Stimulated activated CD4-positive, alpha-beta T cell treated with anti-CD3 and anti-CD28 coated beads, Interleukin-15, amount 100 ng/mL, for 1 hour (primary cell): Measurements from ENCODE around the gene GRIP2.

Source experiments
- DNase-seq, 2 donors: peaks; one replicate each; pipeline ENCODE4 v3.0.0-alpha.2; 2020; ENCODE audit warnings: low read depth in 1 of 2, low spot score in 1 of 2

The GRIP2 gene

DNA sequence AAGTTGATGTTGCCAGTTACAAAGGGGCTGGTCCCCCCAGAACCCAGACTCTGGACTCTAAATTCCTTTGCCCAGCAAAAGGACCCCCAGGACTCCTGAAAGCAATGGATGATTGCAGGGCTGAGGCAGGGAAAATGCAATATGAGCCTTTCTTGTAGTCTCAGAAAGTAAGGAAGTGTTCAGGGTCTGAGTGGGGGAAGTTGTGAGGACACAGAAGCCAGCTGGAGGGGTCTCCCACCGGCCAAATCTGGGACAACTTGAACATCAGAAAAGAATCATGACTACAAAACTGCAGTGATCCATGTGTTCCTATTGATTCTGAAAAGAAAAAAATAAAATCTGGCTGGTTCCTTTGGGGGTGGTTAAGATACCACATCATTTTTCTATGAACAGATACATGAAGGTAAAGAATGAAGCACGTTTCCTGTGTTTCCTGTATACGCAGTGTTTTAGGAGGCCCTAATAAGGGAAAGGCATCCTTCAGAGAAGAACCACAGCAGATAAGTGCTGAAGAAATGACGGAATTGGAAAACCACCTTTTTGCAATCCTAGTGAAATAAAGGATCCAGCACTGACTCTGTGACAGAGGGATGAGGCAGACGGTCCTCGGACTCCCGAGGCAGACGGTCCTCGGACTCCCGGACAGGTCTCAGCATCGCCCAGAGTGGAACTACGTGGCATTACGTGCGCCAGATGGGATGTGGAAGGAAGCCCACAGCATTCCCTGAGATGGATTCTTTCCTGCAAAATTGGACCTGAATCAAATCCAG lies 22.2 kb upstream of the GRIP2 start:
- DNase-seq = no peak

DNA sequence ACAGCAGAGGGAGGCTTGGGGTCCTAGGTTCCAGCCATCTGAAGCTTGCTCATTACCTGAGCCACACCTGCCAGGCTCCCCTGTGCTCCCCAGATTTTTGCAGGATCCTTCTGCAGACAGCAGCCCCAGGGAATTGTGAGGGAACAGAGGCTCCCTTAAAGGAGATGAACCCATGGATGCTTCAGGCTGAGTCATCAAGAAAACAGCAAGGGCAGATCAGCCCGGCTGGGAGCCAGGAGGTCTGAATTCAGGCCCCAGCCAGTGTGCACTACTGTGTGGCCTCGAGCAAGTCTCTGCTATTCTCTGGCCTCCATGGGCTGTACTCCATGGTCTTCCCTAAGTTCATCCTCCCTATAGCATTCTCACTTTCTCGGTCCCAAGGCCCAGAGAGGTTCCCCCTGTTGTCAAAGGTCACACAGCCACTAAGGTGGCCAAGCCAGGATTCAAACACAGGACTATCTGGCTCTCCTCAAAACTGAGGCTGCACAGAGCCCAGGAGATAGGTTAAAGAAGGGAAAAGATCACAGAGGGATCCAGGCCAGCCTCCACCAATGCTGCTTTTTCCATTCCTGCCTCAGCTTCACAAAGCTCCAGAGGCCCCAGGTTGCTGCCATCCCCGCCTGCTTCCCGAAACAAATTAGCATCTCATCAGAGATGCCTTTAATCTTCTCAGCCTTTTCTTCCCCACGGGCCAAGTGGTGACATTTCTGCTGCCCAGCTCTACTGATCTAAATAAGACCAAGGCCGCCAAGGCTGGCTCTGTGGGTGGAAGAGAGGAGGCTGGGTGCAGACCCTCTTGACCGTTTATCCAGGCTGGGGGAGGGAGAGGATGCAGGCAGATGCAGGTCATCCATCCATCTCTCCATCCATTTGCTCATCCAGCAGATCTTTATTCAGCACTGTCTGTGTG lies 21.2 kb upstream of the GRIP2 start:
- no peak for DNase-seq

DNA sequence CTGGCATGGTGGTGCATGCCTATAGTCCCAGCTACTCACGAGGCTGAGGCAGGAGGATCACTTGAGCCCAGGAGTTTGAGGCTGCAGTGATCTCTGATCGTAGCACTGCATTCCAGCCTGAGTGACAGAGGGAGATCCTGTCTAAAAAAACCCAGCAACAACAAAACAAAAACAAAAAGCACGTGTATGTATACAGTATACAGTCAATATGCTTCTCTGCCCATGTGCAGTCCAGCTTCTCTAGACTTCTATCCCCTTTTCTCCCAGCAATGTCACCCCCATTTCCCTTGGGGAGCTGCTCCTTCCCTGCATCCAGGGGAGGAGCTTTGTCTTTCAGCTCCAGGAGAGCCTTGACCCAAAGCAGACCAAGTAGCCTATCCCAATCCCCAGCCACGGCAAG lies 20.0 kb upstream of the GRIP2 start:
- no peak for DNase-seq

DNA sequence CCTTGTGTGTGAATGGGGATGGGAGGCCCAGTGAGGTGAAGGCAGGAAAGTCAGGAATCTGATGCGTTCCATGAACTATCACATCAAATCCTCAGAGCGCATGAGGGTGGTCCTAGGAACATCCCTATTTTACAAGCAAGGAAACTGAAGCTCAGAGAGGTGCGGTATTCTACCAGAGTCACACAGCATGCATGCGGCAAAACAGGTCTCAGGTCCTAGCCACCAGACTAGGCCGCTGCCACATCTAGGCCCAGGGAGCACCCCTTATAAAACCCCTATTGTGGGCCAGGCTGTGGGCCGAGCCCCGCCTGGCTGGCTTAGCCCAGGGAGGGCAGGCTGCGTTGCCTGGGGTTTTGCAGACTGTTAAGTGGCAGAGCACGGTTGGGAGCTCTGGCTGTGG lies 17.9 kb upstream of the GRIP2 start:
- DNase-seq = no peak

DNA sequence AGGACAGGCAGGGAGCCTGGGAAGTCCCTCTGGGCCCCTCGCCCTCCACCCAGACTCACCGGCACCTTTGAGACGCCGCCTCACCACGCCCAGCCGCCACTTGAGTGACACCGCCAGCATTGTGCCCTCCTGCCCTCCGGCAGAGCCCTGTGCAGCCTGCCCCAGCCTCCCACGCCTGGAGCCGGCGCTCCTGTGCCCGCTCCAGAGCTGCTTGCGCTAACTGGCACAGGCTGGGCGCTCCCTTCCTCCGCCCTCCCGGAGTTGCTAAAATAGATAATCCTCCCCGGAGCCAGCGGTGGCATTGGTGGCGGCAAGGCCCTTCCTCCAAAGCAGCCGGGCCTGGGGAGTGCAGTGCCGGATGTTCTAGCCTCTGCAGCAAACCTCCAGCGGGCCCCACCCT lies 15.7 kb upstream of the GRIP2 start:
- no peak for DNase-seq

DNA sequence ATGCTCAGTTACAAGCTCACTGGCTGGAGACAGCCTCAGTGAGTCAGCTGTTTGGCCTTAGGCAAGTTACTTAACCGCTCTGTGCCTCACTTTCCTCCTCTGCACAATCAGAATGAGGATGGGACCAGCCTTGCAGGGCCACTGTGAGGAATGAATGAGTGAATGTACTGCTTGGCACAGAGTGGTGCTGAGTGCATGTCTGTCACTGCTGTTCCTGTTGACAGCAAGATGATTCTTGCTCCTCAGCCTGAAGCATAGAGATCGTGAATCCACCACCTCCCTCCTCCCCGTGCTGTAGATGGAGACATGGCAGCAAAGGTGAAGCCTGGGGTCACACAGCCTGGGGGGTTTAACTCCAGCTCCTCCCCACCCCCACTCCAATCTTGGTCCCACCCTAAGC lies 14.6 kb upstream of the GRIP2 start:
- DNase-seq = no peak

DNA sequence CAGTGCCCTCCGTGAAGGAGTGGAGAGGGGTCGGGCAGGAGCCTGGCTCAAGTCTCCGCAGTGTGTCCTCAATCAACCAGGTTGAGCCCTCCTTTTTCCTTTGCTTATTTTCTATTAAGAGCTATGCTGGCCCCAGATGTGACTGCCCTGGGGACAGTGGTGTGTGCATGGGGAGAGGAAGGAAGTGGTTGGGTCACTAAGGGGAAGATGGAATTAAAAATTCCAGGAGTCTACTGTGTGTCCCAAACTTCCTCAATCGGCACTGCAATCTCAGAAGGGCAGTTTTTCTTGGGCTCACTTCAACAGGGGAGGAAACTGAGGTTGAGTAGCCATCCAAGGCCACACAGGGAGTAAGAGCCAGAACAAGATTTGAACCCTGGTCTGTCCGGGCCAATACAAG lies 13.7 kb upstream of the GRIP2 start:
- no peak for DNase-seq

DNA sequence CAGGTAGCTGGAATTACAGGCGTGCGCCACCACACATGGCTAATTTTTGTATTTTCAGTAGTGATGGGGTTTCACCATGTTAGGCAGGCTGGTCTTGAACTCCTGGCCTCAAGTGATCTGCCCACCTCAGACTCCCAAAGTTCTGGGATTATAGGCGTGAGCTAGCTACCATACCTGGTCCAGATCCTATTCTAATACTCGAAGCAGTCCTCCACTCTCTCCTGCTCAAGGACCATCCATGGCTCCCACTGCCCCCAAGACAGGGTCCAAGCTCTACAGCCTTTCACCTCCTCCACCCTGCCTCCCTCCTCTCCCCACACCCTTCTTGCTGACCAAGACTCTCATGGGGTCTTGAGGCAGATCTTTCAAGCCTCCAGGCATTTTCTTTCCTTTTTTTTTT lies 12.6 kb upstream of the GRIP2 start:
- no peak for DNase-seq

DNA sequence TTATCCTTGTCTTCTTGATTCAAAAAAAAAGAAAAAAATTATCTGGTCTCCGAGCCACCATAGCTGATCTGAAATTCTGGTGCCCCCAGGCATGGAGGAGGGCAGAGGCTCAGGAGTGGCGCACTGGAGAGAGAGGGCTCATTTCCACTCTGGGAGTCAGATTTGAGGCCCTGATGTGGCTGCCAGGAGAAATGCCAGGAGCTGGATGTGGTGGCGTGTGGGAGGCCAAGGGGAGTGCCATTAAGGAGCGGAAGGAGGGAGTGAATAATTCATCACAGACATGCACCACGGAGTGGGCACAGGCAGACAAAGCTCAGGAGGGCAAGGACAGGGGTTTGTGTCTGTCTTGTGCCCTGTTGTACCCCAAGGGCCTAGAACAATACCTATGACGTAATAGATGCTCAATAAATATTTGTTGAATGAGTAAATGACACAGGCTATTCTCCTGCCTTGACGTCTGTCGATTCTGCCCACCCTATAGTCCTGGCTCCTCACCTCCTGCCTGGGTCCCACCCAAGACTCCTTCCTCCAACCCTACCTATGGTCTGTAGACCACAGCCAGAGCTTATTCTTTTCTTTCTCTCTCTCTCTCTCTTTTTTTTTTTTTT lies 12.0 kb upstream of the GRIP2 start:
- DNase-seq = no peak

DNA sequence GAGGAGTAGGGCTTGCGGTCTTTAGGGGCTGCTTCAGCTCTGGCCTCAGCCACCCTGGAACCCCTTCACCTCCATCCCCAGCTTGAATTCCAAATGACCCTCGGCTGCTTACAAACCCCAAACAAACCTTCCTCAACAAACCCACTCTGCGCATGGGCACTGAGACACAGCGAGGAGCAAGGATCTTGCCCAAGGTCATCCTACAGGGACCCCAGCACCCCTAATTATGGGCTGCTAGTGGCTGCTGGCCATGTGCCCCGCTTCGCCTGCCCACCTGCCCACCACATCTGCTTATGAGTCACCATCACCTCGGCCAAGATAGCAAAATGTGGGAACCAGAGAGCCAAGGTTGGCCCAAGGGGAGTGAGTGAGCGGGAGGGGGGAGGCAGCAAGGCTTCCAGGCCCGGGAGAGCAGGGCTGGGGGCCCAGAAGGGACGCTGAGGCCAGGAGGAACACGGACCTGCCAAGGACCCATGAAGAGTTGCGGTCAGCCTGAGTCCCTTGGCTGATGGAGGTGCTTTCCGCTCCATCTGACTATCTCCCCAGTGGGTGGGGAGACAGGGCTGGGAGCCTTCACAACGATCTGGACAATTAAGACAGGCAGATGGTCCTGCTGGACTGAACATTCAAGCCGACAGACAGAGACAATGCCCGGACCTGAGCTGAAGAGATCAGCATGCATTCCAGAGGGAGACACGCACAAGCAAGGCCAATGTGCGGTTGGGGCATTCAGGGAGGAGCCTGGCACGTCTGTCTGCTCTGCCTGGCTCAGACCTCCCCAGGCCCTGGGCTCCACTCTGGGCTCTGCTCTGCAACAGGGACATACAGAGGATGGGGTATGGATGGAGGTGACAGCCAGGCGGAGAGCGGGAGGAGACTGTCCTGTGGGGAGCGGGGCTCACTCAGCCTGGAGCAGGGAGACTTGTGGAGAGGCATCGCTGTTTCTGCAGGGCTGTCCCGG lies 10.8 kb upstream of the GRIP2 start:
- no peak for DNase-seq

DNA sequence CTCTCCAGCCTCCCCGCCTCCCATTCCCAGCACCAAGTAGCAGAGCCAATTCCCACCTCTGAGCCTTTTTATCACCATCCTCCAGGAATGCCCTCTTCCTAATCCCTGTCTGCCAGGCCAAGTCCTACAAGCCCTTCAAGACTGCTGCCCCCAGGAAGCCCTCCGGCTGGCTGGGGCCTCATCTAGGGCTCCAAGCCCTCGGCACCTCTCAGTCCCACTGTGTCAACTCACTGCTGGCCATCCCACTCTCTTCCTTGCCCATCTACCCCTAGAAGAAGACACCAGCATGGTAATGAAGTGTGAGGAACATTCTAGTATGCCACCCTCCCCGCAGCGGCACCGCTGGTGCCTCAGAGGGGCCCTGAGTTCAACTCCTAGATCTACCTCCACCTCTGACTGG lies 10.0 kb upstream of the GRIP2 start:
- DNase-seq = no peak

DNA sequence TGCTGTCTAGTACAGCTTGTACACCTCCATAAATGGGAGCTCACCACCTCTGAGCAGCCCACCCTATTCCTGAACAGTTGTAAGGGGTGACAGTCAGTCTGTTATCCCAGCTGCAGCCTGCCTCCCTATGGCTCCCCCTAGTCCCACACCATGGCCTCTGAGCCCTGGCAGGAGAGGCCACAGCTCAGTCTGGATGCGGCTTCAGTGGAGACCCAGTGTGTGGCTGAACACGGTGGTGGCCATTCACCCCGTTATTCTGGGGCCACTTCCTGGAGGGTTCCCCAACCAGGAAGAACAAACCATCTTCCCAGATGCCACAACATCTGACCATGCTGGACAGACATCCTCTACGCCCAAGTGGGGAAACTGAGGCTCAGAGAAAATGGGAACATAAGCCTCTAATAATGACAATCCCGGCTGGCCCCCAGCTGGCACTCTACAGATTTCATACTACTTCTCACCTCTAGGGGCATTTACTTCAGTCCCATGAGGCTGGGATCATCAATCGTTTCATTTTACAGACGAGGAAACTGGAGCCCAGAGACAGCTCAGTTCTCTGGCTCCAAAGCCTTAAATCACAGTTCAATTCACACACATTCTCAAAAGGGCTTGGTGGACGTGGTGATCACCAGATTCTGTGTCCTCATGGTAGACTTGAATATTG lies 9.2 kb upstream of the GRIP2 start:
- no peak for DNase-seq

DNA sequence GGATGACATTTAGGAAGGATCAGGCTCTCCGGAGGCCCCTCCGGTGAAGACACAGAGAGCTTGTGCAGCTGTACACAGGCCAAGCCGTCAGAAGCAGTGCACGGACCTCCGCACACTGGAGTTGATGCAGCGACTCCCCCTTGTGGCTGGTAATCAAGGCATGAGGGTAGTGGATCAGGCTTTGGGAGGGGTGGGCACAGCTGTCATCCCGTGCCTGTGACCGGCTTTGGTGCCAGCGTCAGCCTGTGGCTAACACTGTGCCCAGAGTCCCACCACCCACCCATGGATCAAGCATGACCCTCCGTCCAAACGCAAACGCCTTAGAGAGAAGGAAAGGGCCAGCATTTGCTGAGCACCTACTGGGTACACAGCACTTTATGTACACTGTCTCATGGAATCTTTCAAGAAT lies 8.2 kb upstream of the GRIP2 start:
- no peak for DNase-seq

DNA sequence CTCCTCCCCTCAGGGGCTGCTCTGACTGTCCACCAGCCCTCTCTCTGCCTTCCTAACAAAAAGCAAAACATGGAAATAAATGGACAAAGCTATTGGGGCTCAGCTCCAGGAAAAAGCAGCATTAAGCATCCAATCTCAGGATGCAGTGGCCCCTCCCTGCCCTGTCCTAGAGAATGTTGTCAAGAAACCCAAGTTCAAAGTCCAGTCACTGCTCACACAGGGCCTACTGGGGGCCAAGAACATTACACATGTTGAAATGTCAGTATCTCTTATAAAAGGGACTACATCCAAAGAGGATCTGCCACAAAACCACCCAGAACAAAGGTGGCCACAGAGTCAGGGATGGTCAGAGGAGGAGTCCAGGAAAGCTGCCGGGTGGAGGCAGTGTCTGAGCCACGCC lies 7.6 kb upstream of the GRIP2 start:
- DNase-seq = no peak

DNA sequence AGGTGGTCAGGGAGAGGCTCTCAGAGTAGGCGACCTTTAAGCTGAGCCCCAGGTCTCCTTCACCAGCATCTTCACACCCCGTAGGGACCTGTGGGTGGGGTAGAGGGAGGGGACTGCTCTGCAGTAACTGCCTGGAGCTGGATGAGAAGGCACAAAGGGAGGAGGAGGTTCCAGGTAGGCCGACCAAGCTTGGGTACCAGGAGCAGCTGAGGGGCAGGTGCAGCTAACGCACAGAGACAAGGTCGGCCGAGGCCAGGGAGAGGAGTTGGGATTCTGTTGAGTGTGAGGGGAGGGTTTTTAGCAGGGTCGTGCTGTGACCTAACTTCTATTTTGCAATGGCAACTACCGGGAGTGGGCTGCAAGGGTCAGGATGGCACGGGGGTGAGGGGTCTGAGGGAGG lies 5.9 kb upstream of the GRIP2 start:
- DNase-seq = no peak

DNA sequence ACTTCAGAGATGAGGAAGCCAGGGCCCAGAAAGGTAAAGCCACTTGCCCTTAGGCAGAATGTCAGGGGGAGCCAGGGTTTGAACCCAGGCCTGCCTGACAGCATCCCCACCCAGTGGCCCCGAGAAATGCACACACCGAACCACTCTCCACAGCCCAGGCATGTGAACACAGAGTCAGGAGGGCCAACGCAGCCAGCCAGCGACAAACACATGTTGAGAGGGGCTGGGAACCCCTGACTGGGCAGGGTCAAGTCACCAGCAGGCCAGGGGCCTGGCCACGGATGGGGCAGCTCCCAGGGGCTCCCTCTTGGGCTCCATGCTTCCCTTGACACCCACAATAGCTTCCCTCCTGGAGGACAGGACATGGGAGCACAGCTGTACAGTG lies 5.1 kb upstream of the GRIP2 start:
- DNase-seq = no peak

DNA sequence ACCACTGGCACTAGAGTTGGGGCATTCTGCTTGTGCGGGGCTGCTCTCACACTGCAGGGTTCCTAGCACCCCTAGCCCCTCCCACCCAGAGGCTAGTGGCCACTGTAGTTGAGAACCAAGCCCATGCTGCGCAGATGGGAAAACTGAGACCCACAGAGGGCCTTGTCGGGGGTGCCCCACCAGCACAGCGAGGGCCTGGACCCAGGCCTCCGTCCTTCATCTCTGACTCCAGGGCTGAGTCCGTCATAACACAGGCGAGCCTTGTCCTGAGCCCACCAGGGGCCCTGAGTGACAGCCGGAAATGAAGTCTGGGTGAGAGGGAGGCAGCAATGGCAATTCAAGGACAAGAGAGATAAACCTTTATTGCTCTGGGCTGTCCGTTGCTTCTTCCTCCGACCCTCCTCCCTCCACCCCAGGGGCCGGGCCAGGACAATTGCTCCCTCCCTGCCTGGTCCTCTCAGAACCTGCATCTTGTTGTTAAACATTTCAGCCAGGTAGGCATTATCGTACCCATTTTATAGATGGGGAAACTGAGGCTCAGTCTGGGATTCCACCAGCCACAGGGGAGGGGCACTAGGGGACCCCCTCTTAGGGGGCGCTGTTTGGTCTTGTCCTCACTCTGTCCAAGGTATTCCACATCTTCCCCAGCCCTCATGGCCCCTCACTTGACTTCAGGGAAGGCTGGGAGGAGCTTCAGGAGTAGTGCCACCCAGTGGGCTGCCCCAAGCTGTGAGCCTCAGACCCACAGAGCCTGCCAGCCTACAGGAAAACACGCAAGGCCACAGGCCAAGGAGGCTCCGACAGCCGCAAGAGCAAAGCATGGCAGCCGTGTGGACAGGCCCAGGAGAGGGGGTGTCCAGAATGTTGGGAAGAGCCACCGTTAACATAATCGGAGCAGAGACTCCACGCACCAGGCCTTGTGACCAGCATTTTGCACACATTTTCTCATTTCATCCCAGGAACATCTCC lies 4.4 kb upstream of the GRIP2 start:
- DNase-seq = no peak

DNA sequence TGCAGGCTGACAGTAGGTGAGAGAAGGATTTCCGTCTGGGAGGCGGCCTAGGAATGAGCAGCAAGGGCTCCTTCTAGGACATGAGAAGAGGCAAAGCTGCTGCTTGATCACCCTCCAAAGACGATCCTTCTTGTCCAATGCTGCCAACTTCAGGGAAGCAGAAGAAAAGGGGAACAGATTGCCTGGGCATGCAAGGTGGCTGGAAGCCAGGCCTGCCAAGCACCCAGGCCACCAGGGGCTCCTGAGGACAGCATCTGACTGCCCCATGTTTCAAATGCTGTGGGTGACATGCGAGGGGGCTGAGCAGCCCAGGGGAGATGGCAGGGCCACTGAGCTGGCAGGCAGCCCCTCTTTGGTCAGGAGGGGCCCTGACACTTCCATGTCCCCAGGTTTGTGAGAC lies 3.3 kb upstream of the GRIP2 start:
- no peak for DNase-seq

DNA sequence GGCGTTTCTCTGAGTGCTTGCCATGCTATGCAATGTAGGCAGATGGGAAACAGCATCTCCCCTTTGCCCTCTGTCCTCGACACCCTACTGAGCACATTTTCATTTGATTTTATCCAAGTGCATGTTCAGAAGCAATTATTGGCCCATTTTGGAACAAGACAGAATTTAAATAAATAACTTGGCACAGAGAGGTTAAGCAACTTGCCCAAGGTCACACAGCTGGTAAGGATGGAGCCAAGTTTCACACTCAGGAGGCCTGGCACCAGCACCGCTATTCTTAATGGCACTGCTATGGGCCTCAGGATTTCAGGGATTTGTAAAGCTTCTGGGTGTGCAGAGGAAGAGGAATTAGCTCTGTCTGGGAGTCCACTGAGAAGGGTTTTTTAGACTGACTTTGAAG lies 2.5 kb upstream of the GRIP2 start:
- no peak for DNase-seq
